GM13976 (cell line): ENCODE measurements around the gene ASB8.
A peak's percentile ranks its signal among the peaks of the same experiment; 100 is the strongest.
"Not testable (repeated sequence)": the region's sequence is repeated elsewhere in the genome, so short reads cannot be mapped to it uniquely, and the experiment has no call there.

ENCODE experiments used
- DNase-seq: peaks from one replicate; pipeline ENCODE4 v3.0.0; 2012; ENCODE audit warnings: low spot score
- in situ Hi-C: fragments of 300-500 bp; cut with MboI; formaldehyde crosslinking; loops from one replicate; pipeline ENCODE4 v1.12.0; 2022; ENCODE audit warnings: low sequenced_read_pairs, mixed read lengths, inconsistent platforms; ENCODE audit not compliant: unreplicated experiment
- TF ChIP-seq, protein P1 (sequence below): IDR thresholded peaks from 2 replicates; pipeline ENCODE4 v1.5.1; 2012; ENCODE audit warnings: borderline replicate concordance, mild to moderate bottlenecking; ENCODE audit not compliant: insufficient read depth; ENCODE audit errors: extremely low read depth, missing control alignments, control extremely low read depth

The ASB8 gene

DNA sequence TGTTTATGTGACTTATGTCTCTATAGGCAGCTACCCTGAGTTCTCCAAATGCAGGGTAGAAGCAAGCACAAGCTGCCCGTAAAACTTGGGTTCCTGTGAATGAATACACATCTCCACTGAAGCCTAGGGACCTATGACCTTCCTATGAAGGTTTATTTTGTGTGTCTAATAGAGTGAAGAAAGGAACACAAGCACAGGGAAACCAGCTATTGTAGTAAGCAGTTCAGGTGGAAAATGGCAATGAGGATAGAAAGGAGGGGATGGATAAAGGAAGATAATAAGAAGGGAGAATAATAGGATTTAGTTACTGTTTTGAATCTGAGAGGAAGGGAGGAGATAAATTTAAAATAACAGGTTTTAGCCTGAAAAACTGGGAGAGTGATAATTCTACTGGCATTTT lies 35.8 kb downstream of the ASB8 start:
- DNase-seq, result no peak
- TF ChIP-seq, protein P1, sequence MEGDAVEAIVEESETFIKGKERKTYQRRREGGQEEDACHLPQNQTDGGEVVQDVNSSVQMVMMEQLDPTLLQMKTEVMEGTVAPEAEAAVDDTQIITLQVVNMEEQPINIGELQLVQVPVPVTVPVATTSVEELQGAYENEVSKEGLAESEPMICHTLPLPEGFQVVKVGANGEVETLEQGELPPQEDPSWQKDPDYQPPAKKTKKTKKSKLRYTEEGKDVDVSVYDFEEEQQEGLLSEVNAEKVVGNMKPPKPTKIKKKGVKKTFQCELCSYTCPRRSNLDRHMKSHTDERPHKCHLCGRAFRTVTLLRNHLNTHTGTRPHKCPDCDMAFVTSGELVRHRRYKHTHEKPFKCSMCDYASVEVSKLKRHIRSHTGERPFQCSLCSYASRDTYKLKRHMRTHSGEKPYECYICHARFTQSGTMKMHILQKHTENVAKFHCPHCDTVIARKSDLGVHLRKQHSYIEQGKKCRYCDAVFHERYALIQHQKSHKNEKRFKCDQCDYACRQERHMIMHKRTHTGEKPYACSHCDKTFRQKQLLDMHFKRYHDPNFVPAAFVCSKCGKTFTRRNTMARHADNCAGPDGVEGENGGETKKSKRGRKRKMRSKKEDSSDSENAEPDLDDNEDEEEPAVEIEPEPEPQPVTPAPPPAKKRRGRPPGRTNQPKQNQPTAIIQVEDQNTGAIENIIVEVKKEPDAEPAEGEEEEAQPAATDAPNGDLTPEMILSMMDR, result no peak
- in situ Hi-C loops, result no loop called here

DNA sequence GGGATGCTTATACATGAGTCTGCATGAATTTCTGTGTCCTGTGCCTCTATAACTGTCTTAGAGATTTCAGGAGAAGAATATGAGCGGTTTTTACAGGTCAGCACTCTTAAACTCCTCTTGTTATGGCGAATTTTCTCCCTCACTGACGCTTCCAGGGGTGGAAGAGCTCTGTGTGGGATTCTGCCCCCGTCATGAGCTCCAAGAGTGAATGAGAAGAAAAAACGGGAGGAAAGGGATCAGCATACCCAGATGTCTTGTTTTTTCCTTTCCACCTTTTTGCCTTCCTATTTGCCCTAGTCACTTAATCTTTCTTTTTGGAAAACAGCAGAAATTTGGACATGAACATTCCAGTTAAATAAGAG lies 37.5 kb downstream of the ASB8 start:
- DNase-seq, result no peak
- in situ Hi-C loops, result no loop called here
- TF ChIP-seq, protein P1, result no peak

DNA sequence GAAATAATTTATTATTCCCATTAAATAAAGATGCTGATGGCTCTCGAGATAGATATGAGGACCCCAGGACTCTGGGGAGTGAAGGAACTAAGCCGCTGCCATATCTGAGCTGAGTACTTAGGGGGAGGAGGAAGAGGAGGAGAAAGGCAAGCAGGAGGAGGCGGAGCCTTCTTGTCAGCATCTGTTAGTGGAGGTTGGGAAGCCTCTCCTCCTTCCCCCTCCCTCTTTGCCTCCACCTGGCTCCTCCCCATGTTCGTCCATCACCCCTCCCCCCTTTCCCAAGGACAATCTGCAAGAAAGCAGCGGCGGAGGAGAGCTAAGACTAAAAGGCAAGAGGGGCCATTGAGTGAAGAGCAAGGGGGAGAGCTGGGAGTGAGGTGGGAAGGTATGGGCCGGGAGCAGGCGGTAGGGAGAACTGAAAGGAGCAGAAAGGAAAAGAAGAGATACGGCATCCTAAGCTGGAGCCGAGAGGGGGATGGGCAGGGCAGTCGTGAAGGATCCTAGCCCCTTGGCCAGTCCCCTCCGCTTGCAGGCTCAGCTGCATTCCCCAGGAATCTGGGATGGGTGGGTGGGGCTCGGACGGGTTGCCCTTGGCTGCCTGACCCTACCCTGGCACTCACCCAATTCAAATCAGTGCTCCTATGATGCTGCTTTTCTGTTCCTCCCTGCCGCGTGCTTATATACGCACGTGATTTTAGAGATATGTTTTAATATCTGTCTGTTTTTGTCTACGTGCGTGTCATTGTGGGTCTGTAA lies 38.1 kb downstream of the ASB8 start, which contains the start of gene PFKM:
Gene PFKM, plus strand, starts transcription at position 287 of the 756 bp plus-strand sequence. CDS start 3,411 bp downstream, outside the sequence.
- TF ChIP-seq, protein P1, result no peak
- DNase-seq, result peak; percentile 90

DNA sequence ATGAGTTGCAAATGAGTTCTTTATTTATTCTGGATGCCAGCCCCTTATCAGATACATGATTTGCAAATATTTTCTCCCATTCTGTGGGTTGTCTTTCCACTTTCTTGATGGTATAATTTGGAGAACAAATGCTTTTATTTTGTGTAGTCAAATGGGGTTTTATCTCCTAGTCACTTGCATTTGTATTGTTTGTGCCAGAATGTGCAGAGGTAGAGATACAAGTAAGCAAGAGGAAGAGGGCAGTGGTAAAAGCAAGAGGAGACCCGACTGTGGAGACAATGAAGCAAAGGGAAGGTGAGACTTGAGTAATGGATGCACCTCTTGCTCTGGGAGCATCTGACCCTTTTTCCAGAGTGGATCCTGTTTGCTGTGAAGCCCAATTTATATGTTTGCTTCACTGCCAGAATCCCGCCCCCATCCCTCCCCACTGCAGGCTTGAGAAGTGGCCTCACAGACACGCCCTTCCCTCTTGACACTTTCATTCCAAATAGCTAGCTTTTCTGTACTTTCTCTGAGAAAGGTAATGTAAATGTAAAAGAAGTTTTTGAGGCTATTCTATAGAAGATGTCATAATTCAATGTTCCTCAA lies 38.9 kb downstream of the ASB8 start:
- in situ Hi-C loops, result no loop called here
- no peak for DNase-seq
- TF ChIP-seq, protein P1, result no peak

More for the DNA sequence above, 38.1 kb downstream of the ASB8 start, which contains the start of gene PFKM:
- in situ Hi-C loops, result no loop called here

DNA sequence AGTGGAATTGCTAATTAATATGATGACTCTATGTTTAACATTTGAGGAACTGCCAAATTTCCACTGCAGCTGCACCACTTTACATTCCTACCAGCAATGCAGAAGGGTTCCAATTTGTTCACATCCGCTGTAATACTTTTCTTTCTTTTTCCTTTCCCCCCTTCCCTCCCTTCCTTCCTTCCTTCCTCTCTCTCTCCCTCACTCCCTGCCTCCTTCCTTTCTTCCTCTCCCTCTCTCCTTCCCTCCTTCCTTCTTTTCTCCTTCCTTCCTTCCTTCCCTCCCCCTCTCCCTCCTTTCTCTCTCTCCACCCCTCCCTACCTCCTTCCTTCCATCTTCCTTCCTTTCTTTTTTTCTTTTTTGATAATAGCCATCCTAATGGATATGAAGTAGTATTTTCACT lies 41.4 kb downstream of the ASB8 start:
- no peak for DNase-seq
- TF ChIP-seq, protein P1, result no peak
- in situ Hi-C loops, result no loop called here

DNA sequence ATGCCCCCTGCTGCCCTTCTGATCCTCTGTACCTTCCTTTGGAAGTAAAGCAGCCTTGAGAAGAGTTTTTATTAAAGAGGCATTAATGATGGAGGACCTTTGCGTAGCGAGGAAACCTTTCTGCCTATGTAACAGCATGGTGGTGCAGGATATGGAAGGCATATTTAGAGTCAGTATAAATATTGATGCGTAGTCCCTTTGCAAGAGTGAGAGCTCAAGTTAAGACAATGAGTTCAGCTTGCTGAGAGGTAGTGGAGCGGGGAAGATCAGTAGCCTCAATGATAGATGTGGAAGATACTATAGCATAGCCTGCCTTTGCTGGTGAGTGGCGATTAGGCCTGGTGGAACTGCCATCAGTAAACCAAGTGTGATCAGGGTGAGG lies 46.0 kb downstream of the ASB8 start:
- in situ Hi-C loops, result not testable (repeated sequence)

DNA sequence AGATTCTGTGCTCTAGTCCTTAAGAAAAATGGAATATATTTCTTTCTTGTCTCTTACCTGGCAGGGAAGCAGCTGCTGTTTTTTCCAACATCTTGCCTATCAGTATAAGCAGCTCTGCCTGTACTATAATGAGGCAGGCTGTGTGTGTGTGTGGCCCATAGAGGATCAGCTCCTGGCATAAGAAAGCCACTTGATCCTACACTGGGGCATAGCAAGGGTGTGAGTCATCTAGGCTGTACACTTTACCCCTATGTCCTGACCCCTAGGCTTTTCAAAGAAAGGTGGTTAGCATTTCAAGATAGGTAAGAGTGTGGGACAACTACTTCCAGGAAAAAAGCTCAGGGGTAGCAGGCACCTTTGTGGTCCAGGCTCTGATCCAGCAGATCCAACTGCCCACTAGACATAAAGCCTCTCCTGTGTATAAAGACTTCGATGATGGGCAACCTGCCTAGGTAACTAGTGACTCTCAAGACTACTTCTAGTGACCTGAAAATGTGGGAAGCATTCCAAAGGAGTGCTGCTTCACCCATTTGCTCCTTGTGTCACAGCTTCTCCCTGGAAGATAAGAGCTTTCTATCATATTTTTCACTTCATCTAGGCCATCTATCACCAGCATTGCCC lies 46.5 kb downstream of the ASB8 start:
- in situ Hi-C loops, result no loop called here
- TF ChIP-seq, protein P1, result no peak
- no peak for DNase-seq

More for the DNA sequence above, 46.0 kb downstream of the ASB8 start:
- DNase-seq, result not testable (repeated sequence)
